H1 (cell line): ENCODE measurements around the gene CHRNA10. TPM values are rescaled to one million over a fixed set of nuclear protein-coding genes. Genes with fewer than 3 reads are reported as not detected.

Experiments used
- CHD2 ChIP-seq: IDR thresholded peaks from 2 replicates; pipeline ENCODE4 v1.6.1; 2012; ENCODE audit warnings: low read length, improper control_type of control experiment
- NRF1 ChIP-seq: IDR thresholded peaks from 2 replicates; pipeline ENCODE4 v1.6.1; 2011; ENCODE audit warnings: mild to moderate bottlenecking, low read depth, low read length, improper control_type of control experiment
- RBBP5 ChIP-seq: IDR thresholded peaks from 2 replicates; pipeline ENCODE4 v1.7.1; 2012; ENCODE audit warnings: low read depth, mild to moderate bottlenecking, inconsistent platforms, low read length, moderate library complexity, borderline replicate concordance
- polyA plus RNA-seq, 7 experiments: library from polyadenylated mRNA; depleted of rRNA in 3 of 7; stranded (reverse) in 5 of 7; unstranded in 2 of 7; fragments of >200 nt in 5 of 7; fragments of 200-250 nt in 2 of 7; gene quantifications; 1 replicate in 5 of 7; 2 replicates in 1 of 7; 4 replicates in 1 of 7; pipeline versions ENCODE4 v1.2.1 to v1.2.3, GENCODE V29; 2011 to 2013; ENCODE audit warnings: missing spikeins in 2 of 7, mixed read lengths in 2 of 7
- total RNA-seq: library from RNA; stranded (reverse); fragmentation: NEBNext Ultra II Directional; extraction: Animal tissue kit (Norgen Biotek cat#: 25700); gene quantifications from 2 replicates; pipeline ENCODE4 v1.2.1, GENCODE V29; 2021

Gene CHRNA10
- total and polyA plus RNA-seq, 2 of the 8 experiments (the other 6 are each of a cell fraction or from before 2014, with no cell fraction given), result 0.68 to 1.3 TPM

DNA sequence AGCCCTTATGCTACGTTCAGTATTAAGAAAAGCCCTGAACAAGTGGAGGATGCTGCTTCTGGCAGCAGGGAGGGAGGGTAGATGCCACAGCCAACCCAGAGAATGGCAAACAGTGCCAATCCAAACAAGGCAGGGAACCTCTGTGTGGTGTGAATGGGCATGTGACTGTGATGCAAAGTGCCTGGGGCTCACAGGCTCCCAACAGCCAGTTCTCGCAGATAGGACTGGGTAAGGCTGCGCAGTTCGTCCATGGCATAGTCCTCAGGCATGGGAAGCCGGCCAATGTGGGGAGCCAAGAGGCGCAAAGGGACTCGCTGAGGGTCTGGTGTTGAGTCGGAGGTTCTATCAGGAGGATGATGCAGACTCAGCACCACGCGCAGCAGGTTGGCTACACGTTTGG is 4.8 kb upstream of the CHRNA10 start (continued):
- TF ChIP-seq NRF1 (no peak), RBBP5 (no peak), CHD2 (no peak)
